GM12864 (cell line): ENCODE results near the gene UBE2O.

Source experiments
- DNase-seq: peaks from one replicate; pipeline ENCODE4 v3.0.0-alpha.2; 2011; ENCODE audit warnings: low read depth
- H3K4me3 ChIP-seq: 2 replicates; pipeline ENCODE4 v1.5.1; 2011; ENCODE audit warnings: mild to moderate bottlenecking, low read depth, low read length, control low read depth
- TF ChIP-seq, protein P1 (sequence below): IDR thresholded peaks from 2 replicates; pipeline ENCODE4 v1.5.1; 2011; ENCODE audit warnings: low read depth, mild to moderate bottlenecking, moderate library complexity, low read length, control low read depth, inconsistent platforms; ENCODE audit errors: missing control alignments

The UBE2O gene

DNA sequence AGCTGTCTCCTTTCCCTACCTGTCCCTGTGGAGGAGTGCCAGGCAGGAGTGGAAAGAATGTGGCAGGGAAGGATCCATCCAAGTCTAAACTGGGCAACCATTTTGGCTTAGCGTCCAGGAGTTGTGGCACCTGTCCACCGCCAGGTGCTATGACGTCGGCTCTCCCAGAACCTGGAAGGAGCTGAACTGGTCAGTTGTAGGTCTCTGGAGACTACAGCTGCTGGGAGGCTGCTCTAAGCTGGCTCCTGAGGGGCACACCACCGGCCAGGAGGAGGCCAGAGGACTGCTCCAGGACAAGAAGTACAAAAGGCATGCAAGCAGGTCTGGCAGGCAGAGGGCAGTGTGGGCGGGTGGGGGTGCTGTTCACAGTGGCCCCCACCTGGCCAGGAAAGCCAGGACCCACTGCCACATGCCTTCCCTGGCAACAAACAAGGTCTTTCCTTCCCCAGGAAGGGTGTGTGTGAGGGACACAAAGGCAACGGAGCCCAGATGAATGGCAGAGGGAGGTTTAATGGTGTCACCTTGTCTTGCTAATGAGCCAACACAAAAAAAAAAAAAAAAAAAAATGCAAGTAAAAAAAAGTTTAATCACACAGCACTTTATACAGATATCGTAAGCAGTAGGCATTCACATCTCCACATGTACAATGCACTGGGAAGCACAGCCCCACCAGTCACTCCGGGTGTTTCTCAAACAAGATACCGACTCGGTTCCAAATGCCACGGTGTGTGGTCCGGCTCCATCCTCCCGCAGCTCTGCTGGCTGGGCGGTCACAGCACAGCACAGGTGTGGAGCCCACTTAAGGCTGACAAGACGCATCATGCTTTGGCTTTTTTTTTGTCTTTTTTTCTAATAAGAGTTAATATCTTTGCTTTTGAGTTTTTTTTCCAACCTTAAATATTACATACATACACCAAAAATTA, 63.7 kb downstream of the UBE2O start:
- DNase-seq, result no peak
- H3K4me3 ChIP-seq, result no peak overlapping the region
- TF ChIP-seq, protein P1, sequence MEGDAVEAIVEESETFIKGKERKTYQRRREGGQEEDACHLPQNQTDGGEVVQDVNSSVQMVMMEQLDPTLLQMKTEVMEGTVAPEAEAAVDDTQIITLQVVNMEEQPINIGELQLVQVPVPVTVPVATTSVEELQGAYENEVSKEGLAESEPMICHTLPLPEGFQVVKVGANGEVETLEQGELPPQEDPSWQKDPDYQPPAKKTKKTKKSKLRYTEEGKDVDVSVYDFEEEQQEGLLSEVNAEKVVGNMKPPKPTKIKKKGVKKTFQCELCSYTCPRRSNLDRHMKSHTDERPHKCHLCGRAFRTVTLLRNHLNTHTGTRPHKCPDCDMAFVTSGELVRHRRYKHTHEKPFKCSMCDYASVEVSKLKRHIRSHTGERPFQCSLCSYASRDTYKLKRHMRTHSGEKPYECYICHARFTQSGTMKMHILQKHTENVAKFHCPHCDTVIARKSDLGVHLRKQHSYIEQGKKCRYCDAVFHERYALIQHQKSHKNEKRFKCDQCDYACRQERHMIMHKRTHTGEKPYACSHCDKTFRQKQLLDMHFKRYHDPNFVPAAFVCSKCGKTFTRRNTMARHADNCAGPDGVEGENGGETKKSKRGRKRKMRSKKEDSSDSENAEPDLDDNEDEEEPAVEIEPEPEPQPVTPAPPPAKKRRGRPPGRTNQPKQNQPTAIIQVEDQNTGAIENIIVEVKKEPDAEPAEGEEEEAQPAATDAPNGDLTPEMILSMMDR, result no peak

DNA sequence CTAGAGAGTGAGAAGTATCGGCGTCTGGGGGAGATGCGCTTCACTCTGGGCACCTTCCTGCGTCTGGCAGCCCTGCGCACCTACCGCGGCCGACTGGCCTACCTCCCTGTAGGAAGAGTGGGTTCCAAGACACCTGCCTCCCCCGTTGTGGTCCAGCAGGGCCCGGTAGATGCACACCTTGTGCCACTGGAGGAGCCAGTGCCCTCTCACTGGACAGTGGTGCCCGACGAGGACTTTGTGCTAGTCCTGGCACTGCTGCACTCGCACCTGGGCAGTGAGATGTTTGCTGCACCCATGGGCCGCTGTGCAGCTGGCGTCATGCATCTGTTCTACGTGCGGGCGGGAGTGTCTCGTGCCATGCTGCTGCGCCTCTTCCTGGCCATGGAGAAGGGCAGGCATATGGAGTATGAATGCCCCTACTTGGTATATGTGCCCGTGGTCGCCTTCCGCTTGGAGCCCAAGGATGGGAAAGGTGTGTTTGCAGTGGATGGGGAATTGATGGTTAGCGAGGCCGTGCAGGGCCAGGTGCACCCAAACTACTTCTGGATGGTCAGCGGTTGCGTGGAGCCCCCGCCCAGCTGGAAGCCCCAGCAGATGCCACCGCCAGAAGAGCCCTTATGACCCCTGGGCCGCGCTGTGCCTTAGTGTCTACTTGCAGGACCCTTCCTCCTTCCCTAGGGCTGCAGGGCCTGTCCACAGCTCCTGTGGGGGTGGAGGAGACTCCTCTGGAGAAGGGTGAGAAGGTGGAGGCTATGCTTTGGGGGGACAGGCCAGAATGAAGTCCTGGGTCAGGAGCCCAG, 65.8 kb downstream of the UBE2O start:
- no peak for DNase-seq
- no peak overlapping the region for H3K4me3 ChIP-seq
- TF ChIP-seq, protein P1, result no peak

DNA sequence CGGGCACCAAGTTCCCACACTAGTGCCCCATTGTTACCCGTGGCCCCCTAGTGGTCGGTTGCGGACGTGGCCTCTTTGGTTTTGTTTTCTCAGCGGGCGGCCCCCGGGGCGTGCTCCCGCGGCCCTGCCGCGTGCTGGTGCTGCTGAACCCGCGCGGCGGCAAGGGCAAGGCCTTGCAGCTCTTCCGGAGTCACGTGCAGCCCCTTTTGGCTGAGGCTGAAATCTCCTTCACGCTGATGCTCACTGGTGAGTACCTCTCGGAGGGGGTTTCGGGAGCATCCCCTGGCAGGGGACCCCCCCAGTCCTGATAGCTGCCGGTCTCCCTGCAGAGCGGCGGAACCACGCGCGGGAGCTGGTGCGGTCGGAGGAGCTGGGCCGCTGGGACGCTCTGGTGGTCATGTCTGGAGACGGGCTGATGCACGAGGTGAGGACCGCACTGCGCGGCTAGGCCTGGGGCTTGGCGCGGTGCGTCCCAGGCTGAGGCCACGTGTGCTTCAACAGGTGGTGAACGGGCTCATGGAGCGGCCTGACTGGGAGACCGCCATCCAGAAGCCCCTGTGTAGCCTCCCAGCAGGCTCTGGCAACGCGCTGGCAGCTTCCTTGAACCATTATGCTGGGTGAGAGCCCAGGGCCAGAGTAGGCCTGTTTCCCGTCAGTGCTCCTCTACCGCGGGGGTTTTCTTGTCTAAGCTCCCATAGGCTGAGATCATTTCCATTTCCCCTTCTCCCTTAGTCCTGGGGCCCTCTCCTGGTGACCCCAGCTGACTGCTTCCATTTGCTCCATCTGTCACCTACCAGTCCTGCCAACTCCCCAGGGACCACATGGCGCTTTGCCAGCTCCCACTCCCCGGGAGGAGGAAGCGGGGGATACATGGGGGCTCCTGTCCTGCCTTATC, 66.8 kb downstream of the UBE2O start:
- DNase-seq, result no peak
- H3K4me3 ChIP-seq, result no peak overlapping the region; the same call in 1 of the 2 replicates

DNA sequence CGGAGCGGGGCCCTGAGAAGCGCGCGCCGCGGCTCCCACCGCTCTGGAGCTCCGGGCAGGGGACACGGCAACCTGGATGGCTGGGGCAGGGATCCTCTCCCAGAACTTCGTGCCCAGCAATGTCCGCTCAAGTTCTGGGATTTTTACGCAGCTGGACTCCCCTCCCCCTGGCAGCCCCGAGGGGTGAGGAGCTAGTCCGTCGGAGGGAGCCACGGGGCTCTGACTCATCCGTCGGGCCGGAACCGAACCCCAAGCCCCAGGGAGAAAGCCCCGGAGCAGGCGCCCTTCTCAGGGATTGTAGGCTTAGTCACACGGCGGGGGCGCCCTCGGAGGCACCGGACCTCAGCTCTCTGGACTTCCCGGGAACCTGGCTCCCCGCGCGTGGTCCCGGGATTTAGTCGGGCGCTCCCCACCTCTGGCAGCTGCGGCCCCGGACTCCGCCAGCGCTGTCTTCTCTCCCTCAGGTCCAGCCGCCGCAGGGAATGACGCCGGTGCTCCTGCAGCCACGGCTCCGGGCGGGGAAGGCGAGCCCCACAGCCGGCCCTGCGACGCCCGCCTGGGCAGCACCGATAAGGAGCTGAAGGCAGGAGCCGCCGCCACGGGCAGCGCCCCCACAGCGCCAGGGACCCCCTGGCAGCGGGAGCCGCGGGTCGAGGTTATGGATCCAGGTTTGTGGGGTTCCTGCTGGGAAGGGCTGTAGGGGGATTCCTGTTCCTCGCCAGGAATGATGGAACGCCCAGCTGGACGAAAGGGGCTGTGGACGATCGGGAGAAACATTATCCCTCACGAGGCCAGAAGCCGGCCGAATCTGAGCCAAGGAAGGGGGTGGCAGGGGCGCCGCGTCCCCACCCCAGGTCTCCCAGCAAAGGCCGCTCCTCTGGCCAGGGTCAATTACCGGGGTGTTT, 67.7 kb downstream of the UBE2O start:
- H3K4me3 ChIP-seq, result peak overlapping the region; percentile 72
- DNase-seq, result no peak
- TF ChIP-seq, protein P1, result no peak

More for the DNA sequence above, 66.8 kb downstream of the UBE2O start:
- TF ChIP-seq, protein P1, result peak; percentile 88

DNA sequence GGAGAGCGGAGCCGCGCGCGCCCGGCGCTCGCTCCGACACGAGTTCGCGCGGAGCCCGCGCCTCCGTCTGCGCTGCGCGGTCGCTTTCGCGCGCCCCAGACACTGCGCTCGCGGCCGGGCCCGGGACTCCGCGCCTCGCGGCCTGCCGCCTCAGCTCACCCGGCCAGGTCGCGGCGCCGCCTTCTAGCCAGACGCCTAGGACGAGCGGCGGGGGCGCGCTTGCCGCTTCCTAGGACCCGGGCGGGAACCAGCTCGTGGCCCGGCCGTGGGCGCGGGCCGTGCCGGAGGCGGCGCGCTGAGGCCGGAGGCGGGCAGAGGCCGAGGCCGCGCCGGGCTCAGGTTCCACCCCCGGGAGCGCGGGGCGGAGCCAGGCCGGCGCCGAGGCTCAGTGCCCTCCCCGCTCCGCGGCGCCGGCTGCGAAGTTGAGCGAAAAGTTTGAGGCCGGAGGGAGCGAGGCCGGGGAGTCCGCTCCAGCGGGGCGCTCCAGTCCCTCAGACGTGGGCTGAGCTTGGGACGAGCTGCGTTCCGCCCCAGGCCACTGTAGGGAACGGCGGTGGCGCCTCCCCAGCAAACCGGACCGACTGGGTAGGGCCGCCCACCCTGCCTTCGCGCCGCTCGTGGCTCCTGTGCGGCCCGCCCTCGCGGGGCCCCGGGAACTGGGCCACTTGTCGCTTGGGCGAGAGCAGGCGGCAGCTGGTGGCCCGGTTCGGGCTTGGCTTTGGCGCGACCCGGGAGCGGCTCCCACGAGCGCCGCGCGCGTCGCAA, 68.5 kb downstream of the UBE2O start, which contains the start of gene SPHK1:
Gene SPHK1 (plus strand): TSS at position 388 of the 765 bp plus-strand sequence. CDS start 1,036 bp downstream, outside the sequence.
- no peak for DNase-seq
- TF ChIP-seq, protein P1, result no peak
- peak within 1 kb of the TSS; percentile 72 for H3K4me3 ChIP-seq
